Endodermal cell (in vitro differentiated cells): ENCODE data around the gene LAMB4. TPM values are rescaled to one million over a fixed set of nuclear protein-coding genes. Genes with fewer than 3 reads are reported as not detected.

Experiments used
- DNase-seq: peaks from one replicate; pipeline ENCODE4 v3.0.0-alpha.2; 2017
- H3K27ac ChIP-seq: 2 replicates; pipeline ENCODE4 v1.5.1; 2013; ENCODE audit warnings: mild to moderate bottlenecking, low read depth, low read length, moderate library complexity
- H3K27me3 ChIP-seq: 2 replicates; pipeline ENCODE4 v1.6.1; 2013; ENCODE audit warnings: mild to moderate bottlenecking, low read length, moderate library complexity; ENCODE audit not compliant: insufficient read depth, control insufficient read depth, poor library complexity, severe bottlenecking
- H3K36me3 ChIP-seq: 2 replicates; pipeline ENCODE4 v1.7.0; 2013; ENCODE audit warnings: mild to moderate bottlenecking, low read length, moderate library complexity; ENCODE audit not compliant: control insufficient read depth, insufficient read depth
- H3K4me1 ChIP-seq: one replicate; pipeline ENCODE4 v1.7.0; 2013; ENCODE audit warnings: low read length; ENCODE audit not compliant: control insufficient read depth, insufficient read depth
- H3K4me3 ChIP-seq: 2 replicates; pipeline ENCODE4 v1.5.1; 2013; ENCODE audit warnings: mild to moderate bottlenecking, low read length, moderate library complexity
- H3K9ac ChIP-seq: 2 replicates; pipeline ENCODE4 v1.6.1; 2013; ENCODE audit warnings: mild to moderate bottlenecking, low read length, moderate library complexity; ENCODE audit not compliant: poor library complexity, severe bottlenecking; ENCODE audit errors: extremely low read depth
- H3K9me3 ChIP-seq: 2 replicates; pipeline ENCODE4 v1.6.1; 2013; ENCODE audit warnings: mild to moderate bottlenecking, low read length, moderate library complexity; ENCODE audit not compliant: control insufficient read depth
- H3K27ac Mint-ChIP-seq: 2 replicates; pipeline ENCODE4 v1.8.0; 2020; ENCODE audit warnings: mixed read lengths
- H3K27me3 Mint-ChIP-seq: 2 replicates; pipeline ENCODE4 v1.8.0; 2021; ENCODE audit warnings: mild to moderate bottlenecking, mixed read lengths; ENCODE audit not compliant: insufficient read depth
- H3K36me3 Mint-ChIP-seq: 2 replicates; pipeline ENCODE4 v1.8.0; 2020; ENCODE audit warnings: low read depth, mixed read lengths
- H3K4me1 Mint-ChIP-seq: 2 replicates; pipeline ENCODE4 v1.8.0; 2020; ENCODE audit warnings: mixed read lengths
- H3K4me3 Mint-ChIP-seq: 2 replicates; pipeline ENCODE4 v1.8.0; 2020; ENCODE audit warnings: mild to moderate bottlenecking, moderate library complexity, mixed read lengths
- H3K9me3 Mint-ChIP-seq: 2 replicates; pipeline ENCODE4 v1.8.0; 2020; ENCODE audit warnings: mild to moderate bottlenecking, mixed read lengths
- CTCF ChIP-seq: fragments of 200-600 bp; sonication (generic); conservative IDR thresholded peaks from 2 replicates; pipeline ENCODE4 v1.5.0; 2021; ENCODE audit warnings: antibody characterized with exemption, mild to moderate bottlenecking
- WGBS, 2 experiments: methylation state at CpG; one replicate each; pipeline versions ENCODE4 v1.1.5 to v1.1.7; 2013; ENCODE audit warnings: missing lambda C conversion rate in 2 of 2, mixed read lengths in 1 of 2; ENCODE audit not compliant: insufficient coverage in 1 of 2, insufficient read length in 1 of 2; 5-methylcytosine and 5-hydroxymethylcytosine counted together
- total RNA-seq, 2 donors: library from RNA; stranded (reverse); fragmentation: NEBNext Ultra II Directional in 1 of 2; extraction: Animal tissue kit (Norgen Biotek cat#: 25700) in 1 of 2; gene quantifications; 2 replicates in 1 of 2; 3 replicates in 1 of 2; pipeline ENCODE4 v1.2.1, GENCODE V29; 2021

LAMB4 gene
- total RNA-seq, 2 donors from 2014 or later = not detected

GRCh38 chr7:108129018-108129965 is 869 bp downstream of the LAMB4 start:
- 98% methylated on average over 6 of the region's 7 CpGs; no CpG with 5 or more reads in 1 of the 2 experiments for WGBS, 2 experiments
- H3K27ac ChIP-seq = no peak overlapping the region
- Mint-ChIP-seq H3K27ac (no peak overlapping the region), H3K27me3 (no peaks in the 10 kb centered on the region), H3K4me1 (peaks cover 12% of the 10 kb centered on the region), H3K36me3 (no peaks in the 10 kb centered on the region), H3K4me3 (no peak overlapping the region), H3K9me3 (no peaks in the 10 kb centered on the region)
- DNase-seq = no peak
- no peak overlapping the region for H3K9ac ChIP-seq
- no peak for TF ChIP-seq CTCF
- no peaks in the 10 kb centered on the region for H3K27me3 ChIP-seq
- H3K36me3 ChIP-seq = no peaks in the 10 kb centered on the region
- H3K9me3 ChIP-seq = no peaks in the 10 kb centered on the region
- peaks cover 9% of the 10 kb centered on the region for H3K4me1 ChIP-seq
- H3K4me3 ChIP-seq = no peak overlapping the region

GRCh38 chr7:108128514-108128913 is 1.6 kb downstream of the LAMB4 start:
- TF ChIP-seq CTCF = no peak
- Mint-ChIP-seq H3K4me1 (peaks cover 12% of the 10 kb centered on the region), H3K36me3 (no peaks in the 10 kb centered on the region), H3K27me3 (no peaks in the 10 kb centered on the region), H3K4me3 (no peak overlapping the region), H3K9me3 (no peaks in the 10 kb centered on the region), H3K27ac (no peak overlapping the region)
- Histone ChIP-seq H3K36me3 (no peaks in the 10 kb centered on the region), H3K9ac (no peak overlapping the region), H3K27ac (no peak overlapping the region), H3K4me3 (no peak overlapping the region), H3K9me3 (no peaks in the 10 kb centered on the region), H3K27me3 (no peaks in the 10 kb centered on the region), H3K4me1 (peaks cover 9% of the 10 kb centered on the region)
- no peak for DNase-seq
- WGBS, 2 experiments = 98% methylated on average over 3 of the region's 3 CpGs; no CpG with 5 or more reads in 1 of the 2 experiments

- no peaks in the 10 kb centered on the region for H3K27me3 ChIP-seq
- H3K4me3 ChIP-seq = no peak overlapping the region
- peaks cover 6% of the 10 kb centered on the region for H3K4me1 ChIP-seq
- no peaks in the 10 kb centered on the region for H3K9me3 ChIP-seq
- Mint-ChIP-seq H3K4me3 (no peak overlapping the region), H3K27ac (no peak overlapping the region), H3K4me1 (peaks cover 7% of the 10 kb centered on the region), H3K9me3 (no peaks in the 10 kb centered on the region), H3K27me3 (no peaks in the 10 kb centered on the region), H3K36me3 (no peaks in the 10 kb centered on the region)
- 93% methylated on average over 5 of the region's 5 CpGs for WGBS, 2 experiments
- H3K36me3 ChIP-seq = no peaks in the 10 kb centered on the region
- H3K9ac ChIP-seq = no peak overlapping the region
- no peak for DNase-seq
- no peak for TF ChIP-seq CTCF
- H3K27ac ChIP-seq = no peak overlapping the region
Observed at GRCh38 chr7:108127461-108127860, 2.7 kb downstream of the LAMB4 start.
